ENCODE results near the gene NEUROG1. TPM values are rescaled to one million over a fixed set of nuclear protein-coding genes. Genes with fewer than 3 reads are reported as not detected.

The NEUROG1 gene
- total RNA-seq, 4 donors from 2014 or later, result not detected

DNA sequence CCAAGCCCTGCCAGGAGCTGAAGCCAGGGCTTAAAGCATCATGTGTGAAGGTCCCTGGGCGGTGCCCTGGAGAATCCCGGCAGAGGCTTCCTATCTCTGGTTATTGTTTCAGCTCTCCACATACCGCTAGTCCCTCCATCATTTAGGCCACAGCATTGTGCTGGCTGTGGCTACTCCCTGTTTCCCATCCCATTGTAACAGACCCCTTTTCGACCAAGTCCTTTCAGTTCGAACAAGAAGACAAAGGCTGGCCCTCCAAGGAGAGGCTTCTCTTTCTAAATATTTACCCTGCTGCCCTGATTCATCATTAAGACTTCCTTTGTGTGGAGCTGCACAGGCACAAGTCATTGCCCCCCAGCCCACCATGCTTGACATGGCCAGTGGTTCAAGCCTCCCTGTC is 41.6 kb downstream of the NEUROG1 start:
- no peak overlapping the region for H3K27ac ChIP-seq
- ATAC-seq (no peak), DNase-seq (no peak)
- TF ChIP-seq, protein P1, sequence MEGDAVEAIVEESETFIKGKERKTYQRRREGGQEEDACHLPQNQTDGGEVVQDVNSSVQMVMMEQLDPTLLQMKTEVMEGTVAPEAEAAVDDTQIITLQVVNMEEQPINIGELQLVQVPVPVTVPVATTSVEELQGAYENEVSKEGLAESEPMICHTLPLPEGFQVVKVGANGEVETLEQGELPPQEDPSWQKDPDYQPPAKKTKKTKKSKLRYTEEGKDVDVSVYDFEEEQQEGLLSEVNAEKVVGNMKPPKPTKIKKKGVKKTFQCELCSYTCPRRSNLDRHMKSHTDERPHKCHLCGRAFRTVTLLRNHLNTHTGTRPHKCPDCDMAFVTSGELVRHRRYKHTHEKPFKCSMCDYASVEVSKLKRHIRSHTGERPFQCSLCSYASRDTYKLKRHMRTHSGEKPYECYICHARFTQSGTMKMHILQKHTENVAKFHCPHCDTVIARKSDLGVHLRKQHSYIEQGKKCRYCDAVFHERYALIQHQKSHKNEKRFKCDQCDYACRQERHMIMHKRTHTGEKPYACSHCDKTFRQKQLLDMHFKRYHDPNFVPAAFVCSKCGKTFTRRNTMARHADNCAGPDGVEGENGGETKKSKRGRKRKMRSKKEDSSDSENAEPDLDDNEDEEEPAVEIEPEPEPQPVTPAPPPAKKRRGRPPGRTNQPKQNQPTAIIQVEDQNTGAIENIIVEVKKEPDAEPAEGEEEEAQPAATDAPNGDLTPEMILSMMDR (IDR thresholded peaks at IDR 0.05 in 4 of 5, conservative IDR thresholded peaks at IDR 0.05 in 1 of 5), result no peak
- TF ChIP-seq POLR2A (IDR thresholded peaks at IDR 0.05), result no peak
- no peak overlapping the region for H3K4me3 ChIP-seq
- peaks cover 9 to 12% of the 10 kb centered on the region in 2 donors for H3K4me1 ChIP-seq
- H3K27me3 ChIP-seq, result peaks cover 29 to 38% (median 32%) of the 10 kb centered on the region in 3 donors
- in situ Hi-C loops (cut with MboI; ENCODE audit: low sequenced_read_pairs in 4 of 4) (no loop called here), intact Hi-C loops (cut with DNase I; ENCODE audit: low total_unique reads) (no loop called here)
- no peaks in the 10 kb centered on the region for H3K9me3 ChIP-seq
- no peaks in the 10 kb centered on the region for H3K36me3 ChIP-seq

DNA sequence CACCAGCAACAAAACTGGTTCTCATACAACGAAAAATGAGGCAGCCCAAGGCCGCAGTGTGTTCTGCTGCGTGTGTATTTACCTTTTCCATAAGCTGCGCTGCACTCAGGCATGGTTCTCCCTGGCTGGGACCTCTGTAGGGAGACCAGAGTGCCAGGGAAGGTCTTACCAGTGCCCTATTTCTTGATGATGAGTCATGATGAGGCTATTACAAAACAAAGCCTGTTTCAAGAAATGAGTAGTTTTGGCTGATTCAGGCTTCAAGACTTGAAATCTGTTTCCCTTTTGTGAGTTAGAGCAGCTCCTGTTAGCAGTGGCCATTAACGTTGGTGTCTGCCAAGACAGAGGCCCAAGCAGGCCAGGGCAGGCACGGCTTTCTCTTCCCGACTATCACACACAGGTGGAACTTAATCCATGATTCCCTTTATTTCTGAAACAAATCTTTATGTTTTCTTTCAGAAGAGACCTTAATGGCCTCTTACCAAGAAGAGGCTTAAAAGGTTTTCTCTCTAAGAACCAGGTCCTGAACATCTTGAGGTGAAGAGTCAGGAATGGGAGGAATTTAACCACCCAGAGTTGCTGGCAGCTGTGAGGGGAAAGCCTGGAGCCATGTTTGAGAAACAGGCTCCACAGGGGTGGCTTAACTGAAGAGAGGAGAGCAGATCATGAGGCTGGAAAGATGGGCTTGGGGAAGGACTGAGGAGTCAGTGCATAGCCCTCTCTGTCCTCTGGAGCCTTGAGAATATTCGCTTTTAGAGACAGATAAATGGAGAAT is 42.2 kb downstream of the NEUROG1 start:
- Histone ChIP-seq H3K27ac (no peak overlapping the region), H3K36me3 (no peaks in the 10 kb centered on the region), H3K9me3 (no peaks in the 10 kb centered on the region), H3K4me1 (peaks cover 15 to 18% of the 10 kb centered on the region in 2 donors), H3K27me3 (peaks cover 35 to 44% (median 38%) of the 10 kb centered on the region in 3 donors), H3K4me3 (no peak overlapping the region)
- ATAC-seq, result peak; percentile 36 to 58
- no peak for DNase-seq
- intact Hi-C loops (cut with DNase I; ENCODE audit: low total_unique reads), result no loop called here
- TF ChIP-seq POLR2A (IDR thresholded peaks at IDR 0.05), result no peak
- TF ChIP-seq, protein P1 (IDR thresholded peaks at IDR 0.05 in 4 of 5, conservative IDR thresholded peaks at IDR 0.05 in 1 of 5), result no peak
- in situ Hi-C loops (cut with MboI; ENCODE audit: low sequenced_read_pairs in 4 of 4), result no loop called here

DNA sequence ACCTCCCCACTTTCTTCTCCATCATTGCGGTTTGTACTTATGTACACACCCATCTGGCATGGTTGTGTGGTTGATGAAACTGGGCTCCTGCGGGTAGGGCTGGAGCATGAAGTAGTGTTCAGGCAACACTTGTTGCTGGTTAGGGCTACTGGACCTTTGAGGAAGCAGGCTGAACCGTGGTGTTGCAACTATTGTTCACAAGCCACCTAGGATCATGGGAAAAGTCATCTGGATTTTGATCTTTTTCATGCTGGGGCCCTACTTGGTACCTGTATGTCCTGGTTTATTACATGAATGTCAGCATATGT is 43.5 kb downstream of the NEUROG1 start:
- intact Hi-C loops (cut with DNase I; ENCODE audit: low total_unique reads), result no loop called here
- no peak for ATAC-seq
- H3K4me1 ChIP-seq, result peaks cover 16 to 20% of the 10 kb centered on the region in 2 donors

DNA sequence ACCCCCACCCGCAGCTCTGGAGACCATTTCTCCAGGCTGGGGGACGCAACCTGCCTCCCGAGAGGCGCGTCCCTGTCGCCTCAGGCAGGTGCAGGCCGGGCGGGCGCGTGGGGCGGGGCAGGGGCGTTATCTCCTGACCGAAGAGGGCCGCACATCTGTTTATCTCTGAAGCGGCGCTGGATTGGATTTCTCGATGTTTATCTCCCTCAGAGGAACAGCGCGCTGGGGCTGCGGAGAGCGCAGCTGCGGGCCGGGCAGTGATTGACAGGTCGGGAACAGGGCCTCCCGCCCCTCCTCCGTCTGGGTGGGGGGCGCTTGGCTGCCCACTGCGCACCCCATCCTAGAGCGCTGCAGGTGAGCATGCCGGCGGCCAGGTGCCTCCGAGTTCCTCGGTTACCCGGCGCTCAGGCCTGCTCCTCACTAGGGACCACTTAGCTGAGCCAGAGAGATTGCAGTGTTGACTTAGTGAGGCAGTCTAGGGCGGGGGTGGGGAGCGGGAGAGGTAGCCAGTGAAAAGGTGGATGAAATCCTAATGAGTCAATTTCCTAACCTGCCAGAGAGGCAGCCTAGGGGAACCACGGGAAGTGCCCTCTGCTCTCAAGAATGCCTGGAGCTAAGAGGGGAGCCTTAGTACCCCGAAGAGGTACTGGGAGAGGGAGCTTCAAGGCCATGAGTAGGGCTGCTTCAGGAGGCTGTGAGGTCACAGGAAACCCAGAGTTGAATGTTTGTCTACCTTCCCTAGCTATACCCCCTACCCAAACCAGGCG is 44.0 kb downstream of the NEUROG1 start:
- H3K27me3 ChIP-seq, result peaks cover 53 to 59% (median 54%) of the 10 kb centered on the region in 3 donors
- H3K36me3 ChIP-seq, result no peaks in the 10 kb centered on the region
- DNase-seq (no peak), ATAC-seq (no peak)
- in situ Hi-C loops (cut with MboI; ENCODE audit: low sequenced_read_pairs in 4 of 4) (no loop called here), intact Hi-C loops (cut with DNase I; ENCODE audit: low total_unique reads) (no loop called here)
- peaks cover 16 to 20% of the 10 kb centered on the region in 2 donors for H3K4me1 ChIP-seq
- H3K9me3 ChIP-seq, result no peaks in the 10 kb centered on the region
- no peak overlapping the region for H3K4me3 ChIP-seq
- TF ChIP-seq, protein P1 (IDR thresholded peaks at IDR 0.05 in 4 of 5, conservative IDR thresholded peaks at IDR 0.05 in 1 of 5), result no peak
- TF ChIP-seq POLR2A (IDR thresholded peaks at IDR 0.05), result no peak
- H3K27ac ChIP-seq, result no peak overlapping the region

More for the DNA sequence above, 43.5 kb downstream of the NEUROG1 start:
- Histone ChIP-seq H3K27ac (no peak overlapping the region), H3K4me3 (no peak overlapping the region), H3K36me3 (no peaks in the 10 kb centered on the region), H3K27me3 (peaks cover 47 to 55% (median 51%) of the 10 kb centered on the region in 3 donors), H3K9me3 (no peaks in the 10 kb centered on the region)
- in situ Hi-C loops (cut with MboI; ENCODE audit: low sequenced_read_pairs in 4 of 4), result no loop called here
- no peak for DNase-seq
- TF ChIP-seq POLR2A (IDR thresholded peaks at IDR 0.05), result no peak
- TF ChIP-seq, protein P1 (IDR thresholded peaks at IDR 0.05 in 4 of 5, conservative IDR thresholded peaks at IDR 0.05 in 1 of 5), result no peak

Data from gastrocnemius medialis (tissue), 4 donors.